ENCODE measurements around the gene BCAR1.

Gene BCAR1

DNA sequence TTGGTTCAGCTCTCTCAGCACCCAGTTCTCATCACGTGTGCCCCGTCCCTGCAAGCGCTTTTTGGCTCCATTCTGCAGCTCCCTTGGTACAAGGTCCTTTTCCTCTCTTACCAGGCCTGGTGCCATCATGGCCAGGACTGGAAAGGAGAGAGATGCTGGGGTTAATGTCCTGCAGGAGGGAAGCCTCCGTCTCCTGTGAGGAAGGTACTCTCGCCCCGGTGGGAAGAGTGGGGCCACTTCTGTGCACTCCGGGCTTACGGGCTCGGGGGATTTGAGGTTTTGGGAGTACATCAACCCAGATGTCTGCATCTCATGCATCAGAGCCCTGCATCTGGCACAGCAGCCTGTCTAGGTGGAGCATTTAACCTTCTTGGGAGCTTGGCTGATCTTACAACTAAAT lies 54.6 kb downstream of the BCAR1 start:
- H3K4me3 ChIP-seq (ENCODE audit: low read length): no peak overlapping the region
- TF ChIP-seq, protein P1, sequence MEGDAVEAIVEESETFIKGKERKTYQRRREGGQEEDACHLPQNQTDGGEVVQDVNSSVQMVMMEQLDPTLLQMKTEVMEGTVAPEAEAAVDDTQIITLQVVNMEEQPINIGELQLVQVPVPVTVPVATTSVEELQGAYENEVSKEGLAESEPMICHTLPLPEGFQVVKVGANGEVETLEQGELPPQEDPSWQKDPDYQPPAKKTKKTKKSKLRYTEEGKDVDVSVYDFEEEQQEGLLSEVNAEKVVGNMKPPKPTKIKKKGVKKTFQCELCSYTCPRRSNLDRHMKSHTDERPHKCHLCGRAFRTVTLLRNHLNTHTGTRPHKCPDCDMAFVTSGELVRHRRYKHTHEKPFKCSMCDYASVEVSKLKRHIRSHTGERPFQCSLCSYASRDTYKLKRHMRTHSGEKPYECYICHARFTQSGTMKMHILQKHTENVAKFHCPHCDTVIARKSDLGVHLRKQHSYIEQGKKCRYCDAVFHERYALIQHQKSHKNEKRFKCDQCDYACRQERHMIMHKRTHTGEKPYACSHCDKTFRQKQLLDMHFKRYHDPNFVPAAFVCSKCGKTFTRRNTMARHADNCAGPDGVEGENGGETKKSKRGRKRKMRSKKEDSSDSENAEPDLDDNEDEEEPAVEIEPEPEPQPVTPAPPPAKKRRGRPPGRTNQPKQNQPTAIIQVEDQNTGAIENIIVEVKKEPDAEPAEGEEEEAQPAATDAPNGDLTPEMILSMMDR (IDR thresholded peaks at IDR 0.05; ENCODE audit: insufficient read depth, low read depth, low read length, missing control alignments): no peak
- no peak for DNase-seq (ENCODE audit: low read depth)

DNA sequence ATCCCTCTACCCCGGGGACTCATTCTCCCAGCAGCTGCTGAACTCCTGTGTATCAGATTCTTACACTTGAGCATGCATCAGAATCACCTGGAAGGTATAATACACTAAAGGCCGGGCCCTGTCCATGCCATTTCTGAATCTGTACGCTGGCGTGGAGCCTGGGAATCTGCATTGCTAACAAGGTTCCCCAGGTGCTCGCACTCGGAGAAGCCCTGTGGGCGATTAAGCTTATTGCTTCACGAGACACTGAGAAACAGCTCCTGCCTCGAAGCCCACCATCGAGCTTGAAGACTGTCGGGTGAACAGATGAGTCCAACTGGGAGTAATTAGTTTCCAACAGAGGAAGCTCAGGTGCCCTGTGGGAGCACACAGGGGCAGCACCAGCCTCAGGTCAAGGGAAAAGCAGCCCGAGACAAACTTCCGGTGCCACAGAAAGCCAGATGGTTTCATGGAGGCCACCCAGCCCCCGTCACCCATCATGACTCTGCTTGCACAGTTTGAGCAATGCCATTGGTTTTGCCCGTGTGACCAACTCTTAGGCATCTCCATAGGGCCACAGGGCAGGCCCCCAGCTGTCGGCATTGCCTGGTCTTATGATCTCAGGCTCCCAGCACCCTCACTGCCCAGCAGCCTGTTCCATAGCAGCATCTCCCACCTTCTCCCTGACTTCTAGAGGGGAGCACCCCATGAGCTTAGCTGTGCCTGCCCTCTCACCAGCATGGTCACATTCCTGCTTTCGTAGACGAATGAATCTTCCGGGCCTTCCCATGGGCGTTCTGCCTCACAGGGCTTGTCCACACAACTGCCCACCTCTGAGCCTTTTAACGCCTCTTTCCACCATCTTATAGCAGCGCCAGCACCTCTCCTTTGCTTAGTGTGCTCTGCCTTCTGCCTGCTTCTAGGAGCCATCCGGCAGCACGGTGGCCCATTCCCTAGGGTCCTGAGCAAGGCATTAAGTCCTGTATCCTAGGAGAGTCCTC lies 55.3 kb downstream of the BCAR1 start:
- TF ChIP-seq, protein P1 (IDR thresholded peaks at IDR 0.05; ENCODE audit: insufficient read depth, low read depth, low read length, missing control alignments): no peak
- no peak for DNase-seq (ENCODE audit: low read depth)
- H3K4me3 ChIP-seq (ENCODE audit: low read length): no peak overlapping the region

DNA sequence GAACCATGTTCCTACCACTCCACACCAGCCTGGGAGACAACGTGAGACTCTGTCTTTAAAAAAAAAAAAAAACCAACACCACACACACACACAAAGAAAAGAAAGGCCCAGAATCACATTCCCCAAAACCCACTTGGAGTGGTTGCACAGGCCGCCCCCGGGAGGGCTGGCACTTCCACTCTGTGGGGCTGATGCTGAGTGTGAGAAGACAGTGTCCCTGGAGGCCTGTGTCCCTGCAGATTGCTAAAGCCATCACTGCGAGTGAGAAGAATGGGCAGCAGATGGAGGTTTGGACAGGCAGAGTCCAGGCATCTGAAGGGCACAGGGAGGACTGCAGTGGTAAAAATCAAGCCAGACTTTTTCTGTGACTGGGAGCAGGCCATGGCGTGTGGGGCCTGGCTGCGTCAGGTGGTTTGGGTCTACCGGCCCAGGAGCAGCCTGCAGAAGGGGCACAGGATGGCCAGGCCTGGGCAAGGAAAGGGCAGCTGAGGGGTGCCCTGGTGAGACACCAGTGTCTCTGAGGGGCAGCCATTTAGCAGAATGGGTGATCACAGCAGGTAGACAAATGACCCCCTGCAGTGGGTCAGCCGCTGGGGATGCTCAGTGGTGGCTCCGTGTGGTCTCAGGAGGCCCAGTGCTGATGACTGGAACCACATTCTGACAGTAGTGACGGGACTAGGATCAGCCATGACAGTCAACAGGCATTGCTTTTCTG lies 57.5 kb downstream of the BCAR1 start:
- no peak for DNase-seq (ENCODE audit: low read depth)
- H3K4me3 ChIP-seq (ENCODE audit: low read length): no peak overlapping the region
- TF ChIP-seq, protein P1 (IDR thresholded peaks at IDR 0.05; ENCODE audit: insufficient read depth, low read depth, low read length, missing control alignments): no peak

DNA sequence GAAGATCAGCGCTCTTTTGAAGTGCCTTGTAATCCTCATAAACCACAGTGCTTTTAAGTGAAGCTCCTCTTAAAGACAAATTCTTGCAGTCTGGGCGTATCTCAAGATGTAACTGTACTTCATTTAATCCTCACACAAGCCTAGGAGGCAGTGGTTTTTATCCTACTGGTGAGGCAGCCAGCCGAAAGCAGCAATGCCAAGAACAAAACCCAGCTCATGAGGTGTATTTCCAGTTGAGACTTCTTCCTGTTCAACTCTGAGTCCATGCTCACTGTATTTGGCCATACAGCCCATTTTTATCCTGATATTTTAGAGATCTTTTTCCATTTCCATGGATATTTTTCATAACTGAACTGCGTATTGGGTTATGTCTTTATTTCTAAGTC lies 58.2 kb downstream of the BCAR1 start:
- H3K4me3 ChIP-seq (ENCODE audit: low read length): no peak overlapping the region
- no peak for DNase-seq (ENCODE audit: low read depth)
- TF ChIP-seq, protein P1 (IDR thresholded peaks at IDR 0.05; ENCODE audit: insufficient read depth, low read depth, low read length, missing control alignments): no peak

DNA sequence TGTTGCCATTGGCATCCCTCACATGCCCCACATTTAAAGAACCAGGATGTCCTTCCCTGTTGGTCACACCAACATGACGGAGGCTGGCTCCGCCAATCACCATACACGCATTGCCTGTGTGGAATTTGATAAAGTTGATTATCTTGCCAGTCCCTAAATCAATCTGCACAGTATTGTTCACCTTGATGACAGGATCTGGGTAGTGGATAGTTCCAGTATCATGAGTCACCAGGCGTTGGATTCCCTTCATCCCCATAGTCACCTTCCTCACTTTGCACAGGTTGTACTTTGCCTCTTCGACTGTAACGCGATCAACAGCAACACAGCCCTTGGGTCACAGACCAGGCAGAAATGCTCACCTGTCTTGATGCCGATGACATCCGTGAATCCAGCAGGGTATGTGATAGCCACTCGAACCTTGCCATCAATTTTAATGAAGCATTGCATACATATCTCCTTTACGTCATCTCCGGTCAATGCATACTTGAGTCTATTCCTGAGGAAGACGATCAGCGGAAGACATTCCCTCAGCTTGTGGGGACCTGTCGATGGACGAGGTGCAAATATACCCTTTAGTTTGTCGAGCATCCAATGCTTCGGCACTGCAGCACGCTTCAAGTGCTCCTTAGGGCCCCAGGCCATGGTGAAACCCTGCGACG lies 58.7 kb downstream of the BCAR1 start:
- peak; percentile 54 for DNase-seq (ENCODE audit: low read depth)
- H3K4me3 ChIP-seq (ENCODE audit: low read length): no peak overlapping the region
- TF ChIP-seq, protein P1 (IDR thresholded peaks at IDR 0.05; ENCODE audit: insufficient read depth, low read depth, low read length, missing control alignments): no peak

DNA sequence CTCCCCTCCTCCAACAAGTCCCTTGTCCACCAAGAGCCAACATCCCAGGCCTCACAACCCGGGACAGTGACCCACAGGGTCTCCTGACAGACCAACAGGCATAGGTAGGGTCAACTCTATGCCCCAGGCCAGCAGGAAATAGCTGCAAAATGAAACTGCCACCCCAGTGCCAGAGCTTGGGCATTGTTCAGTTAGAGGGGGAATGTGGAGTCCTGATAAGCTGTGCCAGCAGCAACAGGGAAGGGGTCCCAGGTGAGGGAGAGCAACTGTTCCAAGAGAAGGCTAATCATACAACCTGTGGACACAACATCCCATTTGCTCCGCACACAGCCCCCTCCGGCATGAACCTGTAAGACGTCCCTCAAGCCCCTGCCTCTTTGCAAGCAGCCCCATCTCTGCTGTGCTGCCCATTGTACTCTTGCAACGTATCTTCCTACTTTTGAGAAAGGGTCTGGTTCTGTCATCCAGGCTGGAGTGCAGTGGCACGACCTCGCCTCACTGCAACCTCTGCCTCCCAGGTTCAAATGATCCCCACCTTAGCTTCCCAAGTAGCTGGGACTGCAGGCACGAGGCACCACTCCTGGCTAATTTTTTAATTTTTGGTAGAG lies 61.7 kb downstream of the BCAR1 start:
- no peak overlapping the region for H3K4me3 ChIP-seq (ENCODE audit: low read length)
- no peak for DNase-seq (ENCODE audit: low read depth)
- TF ChIP-seq, protein P1 (IDR thresholded peaks at IDR 0.05; ENCODE audit: insufficient read depth, low read depth, low read length, missing control alignments): no peak

All from epithelial cell of esophagus (primary cell).